Measurements from ENCODE around the gene MAN1A2.

DNA sequence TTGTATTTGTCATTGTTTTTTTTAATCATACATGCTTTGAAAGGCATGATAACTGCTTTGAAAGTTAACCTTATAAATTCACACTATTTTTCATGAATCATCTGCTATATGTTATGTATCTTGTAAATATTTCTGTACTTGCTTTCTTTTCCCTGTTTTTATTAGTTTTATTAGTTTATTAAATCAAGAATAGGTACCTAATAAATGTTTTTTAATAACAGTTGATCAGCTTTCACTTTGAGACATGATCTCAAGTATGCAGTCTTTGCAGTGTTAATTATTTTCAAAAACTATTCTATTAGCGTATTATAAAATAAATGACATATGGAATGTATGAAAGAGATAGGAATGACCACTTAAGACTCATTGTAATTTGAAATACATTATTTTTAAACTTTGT lies 127.8 kb downstream of the MAN1A2 start:
- no peak for TF ChIP-seq POLR2A (IDR thresholded peaks at IDR 0.05)
- TF ChIP-seq, protein P1, sequence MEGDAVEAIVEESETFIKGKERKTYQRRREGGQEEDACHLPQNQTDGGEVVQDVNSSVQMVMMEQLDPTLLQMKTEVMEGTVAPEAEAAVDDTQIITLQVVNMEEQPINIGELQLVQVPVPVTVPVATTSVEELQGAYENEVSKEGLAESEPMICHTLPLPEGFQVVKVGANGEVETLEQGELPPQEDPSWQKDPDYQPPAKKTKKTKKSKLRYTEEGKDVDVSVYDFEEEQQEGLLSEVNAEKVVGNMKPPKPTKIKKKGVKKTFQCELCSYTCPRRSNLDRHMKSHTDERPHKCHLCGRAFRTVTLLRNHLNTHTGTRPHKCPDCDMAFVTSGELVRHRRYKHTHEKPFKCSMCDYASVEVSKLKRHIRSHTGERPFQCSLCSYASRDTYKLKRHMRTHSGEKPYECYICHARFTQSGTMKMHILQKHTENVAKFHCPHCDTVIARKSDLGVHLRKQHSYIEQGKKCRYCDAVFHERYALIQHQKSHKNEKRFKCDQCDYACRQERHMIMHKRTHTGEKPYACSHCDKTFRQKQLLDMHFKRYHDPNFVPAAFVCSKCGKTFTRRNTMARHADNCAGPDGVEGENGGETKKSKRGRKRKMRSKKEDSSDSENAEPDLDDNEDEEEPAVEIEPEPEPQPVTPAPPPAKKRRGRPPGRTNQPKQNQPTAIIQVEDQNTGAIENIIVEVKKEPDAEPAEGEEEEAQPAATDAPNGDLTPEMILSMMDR (IDR thresholded peaks at IDR 0.05) = no peak
